C4-2B (cell line): Measurements from ENCODE around the gene KMO.

Source experiments
- H3K27ac ChIP-seq: fragments of 450-650 bp; 2 replicates; pipeline ENCODE4 v1.5.1; 2017
- ZFX ChIP-seq: fragments of 450-650 bp; IDR thresholded peaks from 2 replicates; pipeline ENCODE4 v1.6.1; 2017
- TF ChIP-seq, protein P1 (sequence below): fragments of 450-650 bp; conservative IDR thresholded peaks from 2 replicates; pipeline ENCODE4 v1.5.1; 2017; ENCODE audit warnings: mild to moderate bottlenecking

The KMO gene

GRCh38 chr1:241557031-241557430, 24.9 kb downstream of the KMO start:
- H3K27ac ChIP-seq: no peak overlapping the region
- TF ChIP-seq, protein P1, sequence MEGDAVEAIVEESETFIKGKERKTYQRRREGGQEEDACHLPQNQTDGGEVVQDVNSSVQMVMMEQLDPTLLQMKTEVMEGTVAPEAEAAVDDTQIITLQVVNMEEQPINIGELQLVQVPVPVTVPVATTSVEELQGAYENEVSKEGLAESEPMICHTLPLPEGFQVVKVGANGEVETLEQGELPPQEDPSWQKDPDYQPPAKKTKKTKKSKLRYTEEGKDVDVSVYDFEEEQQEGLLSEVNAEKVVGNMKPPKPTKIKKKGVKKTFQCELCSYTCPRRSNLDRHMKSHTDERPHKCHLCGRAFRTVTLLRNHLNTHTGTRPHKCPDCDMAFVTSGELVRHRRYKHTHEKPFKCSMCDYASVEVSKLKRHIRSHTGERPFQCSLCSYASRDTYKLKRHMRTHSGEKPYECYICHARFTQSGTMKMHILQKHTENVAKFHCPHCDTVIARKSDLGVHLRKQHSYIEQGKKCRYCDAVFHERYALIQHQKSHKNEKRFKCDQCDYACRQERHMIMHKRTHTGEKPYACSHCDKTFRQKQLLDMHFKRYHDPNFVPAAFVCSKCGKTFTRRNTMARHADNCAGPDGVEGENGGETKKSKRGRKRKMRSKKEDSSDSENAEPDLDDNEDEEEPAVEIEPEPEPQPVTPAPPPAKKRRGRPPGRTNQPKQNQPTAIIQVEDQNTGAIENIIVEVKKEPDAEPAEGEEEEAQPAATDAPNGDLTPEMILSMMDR: no peak
- no peak for TF ChIP-seq ZFX

- no peak overlapping the region for H3K27ac ChIP-seq
- TF ChIP-seq, protein P1: no peak
- TF ChIP-seq ZFX: no peak
Measured at GRCh38 chr1:241557551-241558193, 25.5 kb downstream of the KMO start.

DNA sequence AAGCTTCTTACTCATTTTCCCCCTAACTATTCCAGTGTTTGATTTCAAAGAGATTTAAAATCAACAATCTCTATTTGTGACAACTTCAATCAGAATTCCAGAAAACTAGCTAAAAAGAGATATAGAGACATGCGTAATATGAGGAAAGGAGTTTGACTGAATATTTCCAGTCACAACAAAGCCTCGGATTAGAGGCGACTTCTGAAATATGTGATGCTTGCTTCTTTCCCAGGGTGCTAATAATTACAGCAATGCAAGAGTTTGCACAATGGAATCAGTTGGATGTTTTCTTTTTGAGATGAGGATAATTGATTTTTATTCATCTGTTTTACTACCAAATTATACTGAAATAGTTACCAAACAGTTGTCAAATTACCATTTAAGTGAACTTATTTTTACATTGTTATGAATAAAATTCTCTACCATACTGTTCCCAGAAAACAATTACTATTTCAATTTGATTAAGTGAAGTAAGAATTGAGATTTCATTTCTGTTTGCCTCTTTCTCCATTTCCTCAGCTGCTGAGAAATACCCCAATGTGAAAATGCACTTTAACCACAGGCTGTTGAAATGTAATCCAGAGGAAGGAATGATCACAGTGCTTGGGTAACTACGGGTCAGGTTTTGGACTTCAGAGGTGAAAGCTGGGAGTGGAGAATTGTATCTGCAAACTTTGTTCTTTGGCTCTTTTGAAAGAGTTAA, 28.1 kb downstream of the KMO start:
- no peak overlapping the region for H3K27ac ChIP-seq
- TF ChIP-seq, protein P1: no peak
- TF ChIP-seq ZFX: no peak

DNA sequence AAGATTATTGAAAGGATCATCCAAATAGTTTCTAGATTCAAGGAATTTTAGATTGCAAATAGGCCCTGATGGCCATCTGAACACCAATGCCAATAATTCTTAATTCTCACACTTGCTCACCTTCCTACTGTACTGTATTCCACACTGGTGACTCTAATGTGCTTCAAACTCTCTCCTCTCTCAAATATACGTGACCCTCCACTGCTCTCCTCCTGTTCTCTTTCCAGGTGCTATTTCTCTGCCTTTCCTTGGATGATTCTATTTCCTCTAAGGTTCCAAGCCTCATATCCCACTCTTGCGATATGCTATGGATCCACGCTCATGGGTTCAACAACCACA, 28.6 kb downstream of the KMO start:
- H3K27ac ChIP-seq: no peak overlapping the region
- TF ChIP-seq, protein P1: no peak

DNA sequence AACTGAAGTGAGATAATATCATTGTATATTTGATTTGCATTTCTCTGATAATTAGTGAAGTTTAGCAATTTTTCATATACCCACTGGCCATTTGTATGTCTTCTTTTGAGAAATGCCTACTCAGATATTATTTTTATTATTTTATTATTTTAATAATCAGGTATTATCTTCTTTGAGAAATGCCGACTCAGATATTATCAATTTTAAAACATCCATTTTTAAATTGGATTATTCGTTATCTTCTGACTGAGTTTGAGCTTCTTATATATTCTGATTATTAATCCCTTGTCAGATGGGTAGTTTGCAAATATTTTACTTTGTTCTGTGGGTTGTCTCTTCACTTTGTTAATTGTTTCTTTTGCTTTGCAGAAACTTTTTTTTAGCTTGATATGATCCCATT, 37.7 kb downstream of the KMO start:
- no peak overlapping the region for H3K27ac ChIP-seq
- TF ChIP-seq, protein P1: no peak
- TF ChIP-seq ZFX: no peak

- no peak overlapping the region for H3K27ac ChIP-seq
- TF ChIP-seq, protein P1: no peak
- no peak for TF ChIP-seq ZFX
Measured at GRCh38 chr1:241574154-241574553, 42.0 kb downstream of the KMO start.

DNA sequence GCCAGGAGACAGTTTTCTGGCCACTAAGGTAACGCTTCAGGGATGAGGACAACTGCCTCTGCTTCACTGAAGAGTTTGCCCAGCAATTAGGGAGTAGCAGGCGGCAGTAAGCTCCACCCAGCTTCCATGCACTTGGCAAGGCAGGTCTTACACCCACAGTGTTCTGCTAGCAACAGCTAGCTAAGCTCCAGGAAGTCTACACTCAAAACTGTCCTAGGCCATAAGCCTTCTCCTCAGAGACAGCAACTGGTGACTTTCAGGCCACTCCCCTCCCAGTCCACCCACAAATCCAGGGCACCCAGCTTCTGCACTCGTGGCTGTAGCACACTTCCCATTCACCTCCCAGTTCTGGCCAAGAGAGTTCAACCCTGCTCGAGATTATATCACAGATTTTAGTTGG, 47.3 kb downstream of the KMO start:
- TF ChIP-seq, protein P1: no peak
- no peak for TF ChIP-seq ZFX
- H3K27ac ChIP-seq: no peak overlapping the region
